H1 (cell line): ENCODE data around the gene DNAH12. TPM values are rescaled to one million over a fixed set of nuclear protein-coding genes. Genes with fewer than 3 reads are reported as not detected.

Experiments
- CTCF ChIA-PET: fragments of 300-600 bp; sonication (Branson Sonifier 250); formaldehyde crosslinking; loops from one replicate; lab custom pipeline; 2021; ENCODE audit not compliant: partially characterized antibody; lab: Charles Lee
- POLR2A ChIA-PET: fragments of 300-600 bp; sonication (Branson Sonifier 250); formaldehyde crosslinking; loops from one replicate; lab custom pipeline; 2021; ENCODE audit warnings: inconsistent platforms; ENCODE audit not compliant: partially characterized antibody; lab: Charles Lee
- DNase-seq, 2 experiments: peaks; one replicate each; pipeline versions ENCODE4 v3.0.0 to v3.0.0-alpha.2; 2010 to 2022; ENCODE audit warnings: low spot score in 2 of 2, low read depth in 1 of 2, mixed read lengths in 1 of 2
- FAIRE-seq: peaks from 2 replicates; lab custom pipeline; 2011; peaks lifted over from hg19 to GRCh38; lab: Jason Lieb, UNC
- H2AFZ ChIP-seq: 2 replicates; pipeline ENCODE4 v1.8.1; 2012; ENCODE audit warnings: low read length, inconsistent platforms
- H2AK5ac ChIP-seq: 2 replicates; pipeline ENCODE4 v1.6.1; 2013; ENCODE audit warnings: low read depth, low read length
- H2BK120ac ChIP-seq: replicated peaks from 2 replicates; pipeline ENCODE3; 2013; ENCODE audit warnings: low read depth, low read length, inconsistent platforms
- H2BK12ac ChIP-seq: 2 replicates; pipeline ENCODE4 v1.6.1; 2013; ENCODE audit warnings: low read depth, low read length
- H2BK15ac ChIP-seq: 2 replicates; pipeline ENCODE4 v1.6.1; 2013; ENCODE audit warnings: low read length
- H2BK20ac ChIP-seq: 2 replicates; pipeline ENCODE4 v1.6.1; 2013; ENCODE audit warnings: low read length
- H2BK5ac ChIP-seq: 2 replicates; pipeline ENCODE4 v1.6.1; 2013; ENCODE audit warnings: low read depth, low read length
- H3K14ac ChIP-seq: 2 replicates; pipeline ENCODE4 v1.6.1; 2013; ENCODE audit warnings: inconsistent platforms; ENCODE audit not compliant: insufficient read length
- H3K18ac ChIP-seq: 2 replicates; pipeline ENCODE4 v1.6.1; 2013; ENCODE audit warnings: low read length; ENCODE audit errors: extremely low read depth
- H3K23ac ChIP-seq: 2 replicates; pipeline ENCODE4 v1.6.1; 2013; ENCODE audit warnings: inconsistent platforms; ENCODE audit not compliant: insufficient read length
- H3K23me2 ChIP-seq: 2 replicates; pipeline ENCODE4 v1.6.1; 2013; ENCODE audit warnings: low read depth, low read length
- H3K27ac ChIP-seq: 2 replicates; pipeline ENCODE4 v1.6.1; 2011; ENCODE audit warnings: low read depth, low read length, inconsistent platforms
- H3K27me3 ChIP-seq, 4 experiments: replicated peaks in 1 of 4; 1 replicate in 1 of 4; 2 replicates in 3 of 4; pipeline versions ENCODE4 v1.6.1 to v1.8.1; 2011 to 2013; ENCODE audit warnings: low read length in 3 of 4, mild to moderate bottlenecking in 3 of 4, inconsistent platforms in 2 of 4, mixed read lengths in 2 of 4, moderate library complexity in 1 of 4; ENCODE audit not compliant: control insufficient read depth in 3 of 4, insufficient read depth in 3 of 4; ENCODE audit errors: extremely low read depth in 1 of 4
- H3K36me3 ChIP-seq, 4 experiments: 2 replicates each; pipeline versions ENCODE4 v1.6.1 to v1.8.1; 2011 to 2013; ENCODE audit warnings: mild to moderate bottlenecking in 4 of 4, low read length in 3 of 4, moderate library complexity in 2 of 4, control low read depth in 1 of 4, inconsistent platforms in 1 of 4; ENCODE audit not compliant: insufficient read depth in 4 of 4, control insufficient read depth in 2 of 4
- H3K4ac ChIP-seq: replicated peaks from 2 replicates; pipeline ENCODE3; 2013; ENCODE audit warnings: low read length, low read depth, mixed read lengths, inconsistent platforms; ENCODE audit not compliant: insufficient read length
- H3K4me1 ChIP-seq, 4 experiments: replicated peaks in 1 of 4; 1 replicate in 1 of 4; 2 replicates in 3 of 4; pipeline versions ENCODE4 v1.6.1 to v1.8.1; 2011 to 2013; ENCODE audit warnings: low read length in 3 of 4, inconsistent platforms in 2 of 4, mixed read lengths in 1 of 4; ENCODE audit not compliant: insufficient read depth in 4 of 4, control insufficient read depth in 3 of 4
- H3K4me2 ChIP-seq, 2 experiments: 2 replicates each; pipeline versions ENCODE4 v1.6.1 to v1.8.1; 2011 to 2013; ENCODE audit warnings: low read depth in 2 of 2, low read length in 2 of 2, control low read depth in 1 of 2, inconsistent platforms in 1 of 2, mild to moderate bottlenecking in 1 of 2; ENCODE audit not compliant: insufficient read depth in 1 of 2
- H3K4me3 ChIP-seq, 4 experiments: fragments of 200-600, 300-600 bp in 1 of 4; sonication (generic), shearing (Covaris generic), sonication (Bioruptor Twin) in 1 of 4; 2 replicates each; pipeline versions ENCODE4 v1.5.1 to v1.8.1; 2011 to 2016; ENCODE audit warnings: low read length in 4 of 4, low read depth in 3 of 4, control low read depth in 2 of 4, inconsistent platforms in 2 of 4, mild to moderate bottlenecking in 2 of 4, mixed read lengths in 1 of 4, moderate library complexity in 1 of 4; ENCODE audit not compliant: insufficient read depth in 2 of 4; ENCODE audit errors: extremely low read depth in 1 of 4
- H3K56ac ChIP-seq: replicated peaks from 2 replicates; pipeline ENCODE3; 2013; ENCODE audit warnings: low read depth, mild to moderate bottlenecking, mixed read lengths, low read length, inconsistent platforms; ENCODE audit not compliant: insufficient read length
- H3K79me1 ChIP-seq: 2 replicates; pipeline ENCODE4 v1.6.1; 2013; ENCODE audit warnings: low read depth, low read length, control low read depth
- H3K79me2 ChIP-seq, 2 experiments: 2 replicates each; pipeline versions ENCODE4 v1.6.1 to v1.8.1; 2012 to 2013; ENCODE audit warnings: low read length in 2 of 2, mild to moderate bottlenecking in 2 of 2, inconsistent platforms in 1 of 2; ENCODE audit not compliant: insufficient read depth in 2 of 2, control insufficient read depth in 1 of 2
- H3K9ac ChIP-seq, 4 experiments: replicated peaks in 1 of 4; 1 replicate in 1 of 4; 2 replicates in 3 of 4; pipeline versions ENCODE4 v1.6.1 to v1.8.1; 2011 to 2013; ENCODE audit warnings: low read depth in 3 of 4, low read length in 3 of 4, control low read depth in 2 of 4, mild to moderate bottlenecking in 2 of 4, moderate library complexity in 2 of 4, inconsistent platforms in 1 of 4; ENCODE audit errors: extremely low read depth in 1 of 4
- H3K9me3 ChIP-seq, 2 experiments: 2 replicates each; pipeline versions ENCODE4 v1.6.1 to v1.8.1; 2012 to 2013; ENCODE audit warnings: mild to moderate bottlenecking in 2 of 2, moderate library complexity in 2 of 2, control low read depth in 1 of 2, inconsistent platforms in 1 of 2, low read depth in 1 of 2, low read length in 1 of 2, mixed read lengths in 1 of 2; ENCODE audit not compliant: insufficient read depth in 2 of 2
- H4K20me1 ChIP-seq, 2 experiments: replicated peaks in 1 of 2; 2 replicates each; pipeline versions ENCODE3 to v1.8.1; 2011 to 2013; ENCODE audit warnings: inconsistent platforms in 2 of 2, low read length in 2 of 2, mild to moderate bottlenecking in 1 of 2; ENCODE audit not compliant: insufficient read depth in 2 of 2, control insufficient read depth in 1 of 2
- H4K5ac ChIP-seq: 2 replicates; pipeline ENCODE4 v1.6.1; 2013; ENCODE audit warnings: low read length, low read depth, mixed read lengths, inconsistent platforms; ENCODE audit not compliant: insufficient read length
- H4K8ac ChIP-seq: 2 replicates; pipeline ENCODE4 v1.8.0; 2013; ENCODE audit warnings: mild to moderate bottlenecking, moderate library complexity, low read length, inconsistent platforms; ENCODE audit not compliant: insufficient read depth; ENCODE audit errors: extremely low read depth
- H4K91ac ChIP-seq: replicated peaks from 2 replicates; pipeline ENCODE3; 2013; ENCODE audit warnings: low read length, mixed read lengths, inconsistent platforms; ENCODE audit not compliant: insufficient read length
- ASH2L ChIP-seq: fragments of 200-600, 300-600 bp; sonication (generic); IDR thresholded peaks from one replicate; pipeline ENCODE4 v1.7.1; 2017; ENCODE audit warnings: low read length
- BACH1 ChIP-seq: IDR thresholded peaks from 2 replicates; pipeline ENCODE4 v1.6.1; 2012; ENCODE audit warnings: low read length, improper control_type of control experiment
- CBX5 ChIP-seq: fragments of 300-800, 300-1000 bp; sonication (generic); IDR thresholded peaks from 2 replicates; pipeline ENCODE4 v1.7.1; 2016; ENCODE audit warnings: antibody characterized with exemption, low read length, low read depth
- CBX8 ChIP-seq: fragments of 300-800, 300-1000 bp; sonication (generic); IDR thresholded peaks from 2 replicates; pipeline ENCODE4 v1.7.1; 2016; ENCODE audit warnings: low read depth, low read length, borderline replicate concordance
- FOSL1 ChIP-seq: IDR thresholded peaks from 2 replicates; pipeline ENCODE4 v1.6.1; 2011; ENCODE audit warnings: mild to moderate bottlenecking, low read depth, low read length, moderate library complexity; ENCODE audit not compliant: insufficient read depth
- HDAC2 ChIP-seq, 2 experiments: fragments of 300-600 bp in 1 of 2; sonication (generic) in 1 of 2; IDR thresholded peaks; 2 replicates each; pipeline ENCODE4 v1.6.1; 2011 to 2012; ENCODE audit warnings: low read depth in 2 of 2, low read length in 2 of 2, mild to moderate bottlenecking in 2 of 2, moderate library complexity in 2 of 2, borderline replicate concordance in 1 of 2, inconsistent platforms in 1 of 2
- KDM1A ChIP-seq: fragments of 200-600, 300-600 bp; sonication (generic); IDR thresholded peaks from 2 replicates; pipeline ENCODE4 v1.7.1; 2016; ENCODE audit warnings: mild to moderate bottlenecking, low read length, borderline replicate concordance
- KDM4A ChIP-seq: IDR thresholded peaks from one replicate; pipeline ENCODE4 v1.7.1; 2012; ENCODE audit warnings: low read depth, mild to moderate bottlenecking, moderate library complexity, low read length, inconsistent platforms; ENCODE audit not compliant: severe bottlenecking
- PHF8 ChIP-seq: fragments of 200-600 bp; sonication (generic); conservative IDR thresholded peaks from 2 replicates; pipeline ENCODE4 v1.7.1; 2012; ENCODE audit warnings: low read depth, mild to moderate bottlenecking, inconsistent platforms, low read length, moderate library complexity
- POLR2AphosphoS5 ChIP-seq: IDR thresholded peaks from 2 replicates; pipeline ENCODE4 v1.6.1; 2011; ENCODE audit warnings: low read depth, low read length
- SUZ12 ChIP-seq: fragments of 200-600 bp; sonication (generic); IDR thresholded peaks from 2 replicates; pipeline ENCODE4 v1.6.1; 2012; ENCODE audit warnings: mild to moderate bottlenecking, inconsistent platforms, low read length, moderate library complexity, mixed read lengths
- TAF7 ChIP-seq: optimal IDR thresholded peaks from 2 replicates; pipeline ENCODE3; 2011; ENCODE audit warnings: low read depth, mild to moderate bottlenecking, inconsistent platforms, low read length, moderate library complexity, borderline replicate concordance
- TEAD4 ChIP-seq: IDR thresholded peaks from 2 replicates; pipeline ENCODE4 v1.6.1; 2012; ENCODE audit warnings: low read depth, low read length, inconsistent platforms, mixed read lengths
- WGBS, 2 experiments: shearing (Covaris generic) in 1 of 2; methylation state at CpG; one replicate each; pipeline versions ENCODE4 v1.1.6 to v1.1.7; 2013 to 2015; ENCODE audit warnings: low lambda C conversion rate in 2 of 2, mixed read lengths in 2 of 2, inconsistent platforms in 1 of 2, low coverage in 1 of 2, missing lambda C conversion rate in 1 of 2; ENCODE audit not compliant: insufficient replicate concordance in 2 of 2, insufficient coverage in 1 of 2, insufficient read length in 1 of 2; ENCODE audit errors: extremely low coverage in 1 of 2, missing lambda C conversion rate in 1 of 2; 5-methylcytosine and 5-hydroxymethylcytosine counted together
- polyA plus RNA-seq, 7 experiments: library from polyadenylated mRNA; depleted of rRNA in 3 of 7; stranded (reverse) in 5 of 7; unstranded in 2 of 7; fragments of >200 nt in 5 of 7; fragments of 200-250 nt in 2 of 7; gene quantifications; 1 replicate in 5 of 7; 2 replicates in 1 of 7; 4 replicates in 1 of 7; pipeline versions ENCODE4 v1.2.1 to v1.2.3, GENCODE V29; 2011 to 2013; ENCODE audit warnings: missing spikeins in 2 of 7, mixed read lengths in 2 of 7
- total RNA-seq: library from RNA; stranded (reverse); fragmentation: NEBNext Ultra II Directional; extraction: Animal tissue kit (Norgen Biotek cat#: 25700); gene quantifications from 2 replicates; pipeline ENCODE4 v1.2.1, GENCODE V29; 2021

DNAH12 gene
- total and polyA plus RNA-seq, 2 of the 8 experiments (the other 6 are each of a cell fraction or from before 2014, with no cell fraction given), result not detected

- Histone ChIP-seq H3K4ac (no peak overlapping the region), H4K5ac (no peak overlapping the region), H2AFZ (no peak overlapping the region), H2BK120ac (no peak overlapping the region), H2BK5ac (no peak overlapping the region), H3K18ac (no peak overlapping the region), H2BK20ac (no peak overlapping the region), H2BK15ac (no peak overlapping the region), H4K91ac (no peak overlapping the region), H3K9ac (no peak overlapping the region), H4K20me1 (no peaks in the 10 kb centered on the region), H3K79me1 (no peaks in the 10 kb centered on the region), H3K23me2 (no peaks in the 10 kb centered on the region), H4K8ac (no peak overlapping the region), H3K79me2 (no peaks in the 10 kb centered on the region), H3K4me1 (no peaks in the 10 kb centered on the region), H3K14ac (no peak overlapping the region), H3K36me3 (no peaks in the 10 kb centered on the region; a peak in 1 of 8 replicates), H3K27ac (no peak overlapping the region), H3K27me3 (no peaks in the 10 kb centered on the region), H3K4me2 (no peak overlapping the region), H3K9me3 (peaks cover 0 to 10% of the 10 kb centered on the region in 2 experiments; a peak in 2 of 4 replicates), H3K56ac (no peak overlapping the region), H3K4me3 (no peak overlapping the region), H2BK12ac (no peak overlapping the region), H2AK5ac (no peak overlapping the region), H3K23ac (no peak overlapping the region)
- ChIA-PET POLR2A (no interaction called here), CTCF (interaction anchor here (1.2 to 1.4 kb wide), 2 partner anchors 21 to 286 kb away, joined by 3 to 4 read pairs; no protein-coding TSS in a partner anchor)
- 76% methylated on average over 1 of the region's 1 CpG; no CpG with 5 or more reads in 1 of the 2 experiments for WGBS, 2 experiments
- FAIRE-seq (no peak), DNase-seq (no peak)
- TF ChIP-seq CBX8 (no peak), TAF7 (no peak), TEAD4 (no peak), KDM1A (no peak), HDAC2 (IDR thresholded peaks at IDR 0.05; ENCODE audit: borderline replicate concordance in 1 of 2, low read depth in 2 of 2, low read length in 2 of 2) (no peak), POLR2AphosphoS5 (no peak), FOSL1 (no peak), BACH1 (no peak), SUZ12 (no peak), CBX5 (no peak), ASH2L (no peak), PHF8 (no peak), KDM4A (no peak)
These were observed 262.4 kb downstream of the DNAH12 start for GRCh38 chr3:57281715-57282114.
